G401.6 (cell line): ENCODE results near the gene LRP2.
A peak's percentile ranks its signal among the peaks of the same experiment; 100 is the strongest.

Source experiments
- FAIRE-seq: peaks from 2 replicates; lab custom pipeline; 2012; peaks lifted over from hg19 to GRCh38; lab: Jason Lieb, UNC

Gene LRP2

GRCh38 chr2:169119851-169120250 is 242.5 kb downstream of the LRP2 start:
- FAIRE-seq, result no peak

- FAIRE-seq, result no peak
Observed at GRCh38 chr2:169119123-169119760, 243.1 kb downstream of the LRP2 start.

GRCh38 chr2:169118060-169118459 is 244.3 kb downstream of the LRP2 start:
- FAIRE-seq, result no peak

DNA sequence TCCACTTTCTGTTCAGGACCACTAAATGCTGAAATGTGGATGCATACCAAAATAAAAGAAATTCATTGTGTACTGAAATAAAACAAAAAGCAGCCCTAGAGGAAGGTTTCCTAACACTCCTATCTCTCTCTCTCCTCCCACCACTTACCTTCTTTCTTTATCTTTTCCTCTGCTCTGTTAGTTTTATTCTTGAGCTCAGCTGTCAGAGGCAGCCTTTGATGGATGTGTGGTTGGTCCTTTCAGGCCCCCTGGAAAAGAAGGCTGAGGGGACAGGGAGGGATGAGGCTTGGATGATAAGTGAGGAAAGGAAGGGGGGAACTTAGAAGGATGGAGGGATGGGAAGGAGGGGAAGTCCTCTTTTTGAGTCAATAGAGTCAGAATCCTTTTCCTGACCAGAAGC is 245.3 kb downstream of the LRP2 start:
- FAIRE-seq, result no peak

GRCh38 chr2:169116327-169116726 is 246.0 kb downstream of the LRP2 start:
- FAIRE-seq, result no peak

- FAIRE-seq, result no peak
Observed at GRCh38 chr2:169114056-169114455, 248.3 kb downstream of the LRP2 start.

DNA sequence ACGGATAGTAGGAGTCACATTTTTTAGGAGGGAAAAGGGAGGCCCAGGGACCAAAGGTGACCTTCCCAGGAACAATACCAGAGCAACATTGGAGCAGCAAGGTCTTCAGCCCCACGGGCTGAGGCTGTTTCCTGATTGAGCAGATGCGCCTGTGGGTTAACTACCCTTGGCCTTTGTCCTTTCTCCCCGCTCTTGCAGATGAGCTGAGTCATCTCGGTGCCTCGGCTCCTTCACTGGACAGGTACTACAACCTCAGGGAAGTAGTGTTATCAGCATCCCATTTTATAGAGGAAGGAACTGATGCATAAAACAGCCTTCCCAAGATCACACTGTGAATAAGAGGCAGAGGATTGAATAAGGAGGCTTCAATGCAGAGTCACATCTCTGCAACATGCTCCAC is 249.5 kb downstream of the LRP2 start:
- no peak for FAIRE-seq

GRCh38 chr2:169110916-169111315 is 251.4 kb downstream of the LRP2 start:
- FAIRE-seq, result no peak

DNA sequence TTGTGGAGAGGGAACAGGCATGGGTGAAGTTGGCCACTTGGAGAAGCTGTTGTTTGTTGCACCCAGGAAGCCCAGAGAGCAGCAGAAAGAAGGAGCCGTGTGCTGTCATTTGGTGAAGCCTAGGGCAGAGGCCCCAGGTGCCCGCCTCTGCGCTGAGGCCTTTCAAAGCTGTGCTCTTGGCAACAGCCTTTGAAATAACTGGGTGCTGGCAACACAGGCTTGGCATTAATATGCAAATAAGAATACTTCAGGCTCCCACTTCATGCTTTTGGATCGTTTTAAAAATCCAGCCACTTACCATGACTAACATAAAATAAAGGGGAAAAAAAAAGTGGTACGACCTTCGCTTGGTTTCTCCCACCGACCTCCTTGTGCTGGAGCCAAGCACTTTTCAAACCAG is 251.9 kb downstream of the LRP2 start:
- FAIRE-seq, result no peak

DNA sequence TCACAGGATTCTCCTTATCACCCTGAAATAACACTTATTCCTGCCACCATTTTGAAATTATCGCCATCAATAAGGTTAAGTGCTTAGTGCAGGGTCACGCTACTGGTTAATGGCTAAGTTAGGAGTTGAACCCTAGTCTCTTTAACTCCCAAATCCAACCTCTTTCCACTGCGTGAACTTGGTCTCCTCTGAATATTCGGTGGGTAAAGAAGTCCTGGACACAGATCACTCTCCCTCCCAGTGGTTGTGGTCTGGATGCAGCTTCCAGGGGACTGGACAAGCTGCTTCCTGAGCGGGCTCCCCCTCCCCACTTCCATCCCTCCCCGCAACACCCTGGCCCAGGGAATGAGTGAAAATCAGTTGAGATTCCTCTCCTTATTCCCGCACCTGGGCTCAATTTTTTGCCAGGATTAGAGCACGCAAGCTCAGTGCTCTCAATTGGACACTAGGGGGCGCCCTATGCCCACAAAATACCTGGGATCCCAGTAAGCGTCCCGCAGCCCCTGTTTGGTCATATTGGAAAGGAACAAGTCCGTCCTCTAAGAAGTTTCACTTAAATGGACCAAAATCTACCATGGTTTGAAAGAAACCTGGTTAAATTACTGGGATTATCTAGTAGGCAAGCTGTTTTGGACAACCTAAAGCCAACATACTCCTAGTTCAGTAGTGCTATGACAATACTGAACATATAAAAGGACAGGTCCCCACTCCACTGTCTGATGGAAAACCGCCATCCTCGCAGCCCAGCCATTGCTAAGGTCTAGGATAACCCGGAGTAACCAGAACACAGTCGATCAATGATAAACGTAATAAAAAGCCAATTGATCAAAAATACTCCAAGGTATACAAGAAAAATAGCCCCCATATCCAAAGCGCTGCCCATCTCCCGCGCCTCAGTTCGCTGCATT is 252.6 kb downstream of the LRP2 start:
- peak; percentile 78 for FAIRE-seq

DNA sequence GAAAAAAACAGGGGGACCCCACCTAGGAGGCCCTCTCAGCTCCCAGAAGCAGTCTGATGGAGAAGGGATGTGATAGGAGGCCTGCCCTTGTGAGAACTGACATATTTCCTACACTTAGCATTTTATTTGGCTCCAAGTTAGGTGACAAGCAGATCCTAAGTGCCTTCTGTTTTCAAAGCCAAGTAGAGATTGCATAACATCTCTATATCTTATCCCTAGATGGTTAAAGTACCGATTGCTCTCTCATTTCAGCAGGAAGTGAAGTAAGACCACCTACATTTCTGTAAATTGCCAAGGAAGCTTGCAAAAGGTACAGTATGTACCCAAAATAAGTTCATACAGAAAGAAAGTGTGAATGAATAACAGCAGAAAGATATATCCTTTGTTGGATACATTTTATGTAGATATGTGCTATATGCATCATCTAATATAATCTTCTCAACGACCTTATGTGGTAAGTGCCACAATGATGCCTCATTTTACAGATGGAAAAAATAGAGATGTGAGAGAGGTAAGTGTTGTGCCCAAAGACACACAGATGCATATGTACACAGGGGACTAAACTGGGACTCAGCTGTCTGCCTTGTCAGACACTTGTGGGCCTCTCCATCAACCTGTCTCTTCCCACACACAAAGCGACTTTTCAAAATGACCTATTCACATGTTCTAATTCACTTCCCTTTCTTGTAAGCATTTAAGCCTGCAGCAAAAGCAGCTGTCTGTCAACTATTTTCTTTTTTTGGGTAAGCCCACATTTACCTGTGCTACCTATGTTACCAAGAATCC is 254.0 kb downstream of the LRP2 start:
- FAIRE-seq, result no peak

- no peak for FAIRE-seq
Observed at GRCh38 chr2:169107645-169108044, 254.7 kb downstream of the LRP2 start.

- no peak for FAIRE-seq
Observed at GRCh38 chr2:169106563-169107545, 255.5 kb downstream of the LRP2 start.

DNA sequence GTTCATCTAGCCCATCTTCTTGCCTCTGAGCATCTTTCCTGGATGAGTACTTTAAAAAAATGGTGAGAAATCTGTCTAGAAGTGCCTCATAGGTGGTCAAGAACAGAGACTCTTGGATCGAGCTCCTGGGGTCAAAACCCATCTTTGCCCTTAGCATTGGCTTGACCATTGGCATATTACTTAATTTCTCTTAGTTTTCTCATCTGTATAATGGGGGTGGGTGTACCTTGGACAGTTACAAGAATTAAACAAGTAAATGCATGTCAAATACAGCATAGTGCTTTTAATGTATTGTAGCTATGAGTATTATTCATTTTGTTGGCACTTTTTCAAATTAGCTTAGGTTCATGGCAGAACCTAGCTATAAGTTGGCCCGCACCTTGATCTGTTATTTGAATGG is 256.2 kb downstream of the LRP2 start:
- no peak for FAIRE-seq

DNA sequence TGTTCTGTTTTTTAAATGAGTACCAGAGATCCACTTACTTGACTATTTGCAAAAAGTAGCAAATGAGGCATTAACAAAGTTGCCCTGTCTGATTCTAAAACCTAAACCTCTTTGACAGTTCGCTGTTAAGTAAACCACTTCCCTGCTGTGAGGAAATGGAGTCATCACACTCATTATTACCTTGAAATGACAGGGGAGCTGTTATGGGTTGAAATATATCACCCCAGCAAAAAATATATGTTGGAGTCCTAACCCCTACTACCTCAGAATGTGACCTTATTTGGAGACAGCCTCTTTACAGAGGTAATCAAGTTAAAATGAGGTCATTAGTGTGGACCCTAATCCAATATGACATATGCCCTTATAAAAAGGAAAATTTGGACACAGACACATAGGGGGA is 256.9 kb downstream of the LRP2 start:
- FAIRE-seq, result no peak

DNA sequence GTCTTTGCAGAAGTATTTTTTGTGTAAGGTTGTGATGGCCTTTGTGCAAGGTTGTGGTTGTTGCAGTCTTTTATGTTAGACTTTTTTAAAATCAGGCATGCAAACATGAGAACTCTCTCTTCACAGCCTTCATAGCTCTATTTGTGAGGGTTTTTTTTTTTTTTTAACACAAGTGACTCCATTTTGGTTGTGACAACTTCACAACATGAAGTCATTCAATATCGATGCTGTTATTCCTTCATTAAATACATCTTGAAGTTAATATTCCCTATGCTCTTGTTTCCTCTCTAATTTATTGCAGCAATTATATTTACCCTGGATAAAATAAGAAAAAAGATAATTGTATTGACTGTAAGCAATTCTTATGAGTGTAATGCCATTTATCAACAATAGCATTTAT is 257.5 kb downstream of the LRP2 start:
- FAIRE-seq, result no peak

- FAIRE-seq, result no peak
Observed at GRCh38 chr2:169095621-169096105, 266.7 kb downstream of the LRP2 start.

DNA sequence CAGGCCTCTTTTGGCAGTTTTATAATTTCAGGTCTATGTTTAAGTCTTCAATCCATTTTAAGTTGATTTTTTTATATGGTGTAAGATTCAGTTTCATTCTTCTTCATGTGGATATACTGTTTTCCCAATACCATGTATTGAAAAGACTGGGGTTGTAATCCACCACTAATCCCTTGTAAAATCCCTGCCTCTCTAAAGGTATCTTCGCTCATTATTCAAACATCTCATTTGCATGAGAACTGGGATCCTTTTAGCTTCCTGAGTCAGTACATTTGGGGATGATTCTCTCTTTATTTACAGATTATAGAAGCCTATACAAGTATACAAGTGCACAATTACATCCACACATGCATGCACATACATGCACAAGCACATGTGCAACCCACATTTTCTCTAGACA is 267.7 kb downstream of the LRP2 start:
- no peak for FAIRE-seq

GRCh38 chr2:169093535-169093934 is 268.8 kb downstream of the LRP2 start:
- FAIRE-seq, result no peak

- FAIRE-seq, result no peak
Observed at GRCh38 chr2:169091761-169092519, 270.4 kb downstream of the LRP2 start.

GRCh38 chr2:169091256-169091655 is 271.1 kb downstream of the LRP2 start:
- no peak for FAIRE-seq
